SK-N-SH treated with all-trans-retinoic acid at 6 μM for 48 hours (cell line): ENCODE measurements around the gene SLC38A4.

ENCODE experiments used
- GLIS3 ChIP-seq: fragments of 250-450 bp; sonication (Bioruptor Pico); IDR thresholded peaks from 2 replicates; pipeline ENCODE4 v1.5.0; 2020; ENCODE audit warnings: mild to moderate bottlenecking, moderate library complexity
- PATZ1 ChIP-seq: fragments of 250-450 bp; sonication (Bioruptor Pico); IDR thresholded peaks from 2 replicates; pipeline ENCODE4 v1.8.0; 2020; ENCODE audit warnings: mild to moderate bottlenecking, moderate library complexity, borderline replicate concordance
- ZFP3 ChIP-seq: fragments of 250-450 bp; sonication (Bioruptor Pico); IDR thresholded peaks from 2 replicates; pipeline ENCODE4 v1.5.0; 2020; ENCODE audit warnings: mild to moderate bottlenecking, moderate library complexity

SLC38A4 gene

GRCh38 chr12:46717159-46717558, 108.6 kb downstream of the SLC38A4 start (continued):
- TF ChIP-seq PATZ1 (CRISPR knock-in tag) (no peak), ZFP3 (CRISPR knock-in tag) (no peak), GLIS3 (CRISPR knock-in tag) (no peak)
- TF ChIP-seq, all 23 proteins: peak for 0
